ENCODE results near the gene MRPL33.

MRPL33 gene

GRCh38 chr2:27779417-27780055 is 8.0 kb downstream of the MRPL33 start:
- no peak overlapping the region for H3K4me3 ChIP-seq (replicated peaks; ENCODE audit: low read depth, low read length)
- TF ChIP-seq, protein P1, sequence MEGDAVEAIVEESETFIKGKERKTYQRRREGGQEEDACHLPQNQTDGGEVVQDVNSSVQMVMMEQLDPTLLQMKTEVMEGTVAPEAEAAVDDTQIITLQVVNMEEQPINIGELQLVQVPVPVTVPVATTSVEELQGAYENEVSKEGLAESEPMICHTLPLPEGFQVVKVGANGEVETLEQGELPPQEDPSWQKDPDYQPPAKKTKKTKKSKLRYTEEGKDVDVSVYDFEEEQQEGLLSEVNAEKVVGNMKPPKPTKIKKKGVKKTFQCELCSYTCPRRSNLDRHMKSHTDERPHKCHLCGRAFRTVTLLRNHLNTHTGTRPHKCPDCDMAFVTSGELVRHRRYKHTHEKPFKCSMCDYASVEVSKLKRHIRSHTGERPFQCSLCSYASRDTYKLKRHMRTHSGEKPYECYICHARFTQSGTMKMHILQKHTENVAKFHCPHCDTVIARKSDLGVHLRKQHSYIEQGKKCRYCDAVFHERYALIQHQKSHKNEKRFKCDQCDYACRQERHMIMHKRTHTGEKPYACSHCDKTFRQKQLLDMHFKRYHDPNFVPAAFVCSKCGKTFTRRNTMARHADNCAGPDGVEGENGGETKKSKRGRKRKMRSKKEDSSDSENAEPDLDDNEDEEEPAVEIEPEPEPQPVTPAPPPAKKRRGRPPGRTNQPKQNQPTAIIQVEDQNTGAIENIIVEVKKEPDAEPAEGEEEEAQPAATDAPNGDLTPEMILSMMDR (IDR thresholded peaks at IDR 0.05; ENCODE audit: low read length, missing control alignments): no peak
- peak; percentile 78 for DNase-seq (ENCODE audit: low read depth)

GRCh38 chr2:27781496-27781895 is 10.0 kb downstream of the MRPL33 start:
- DNase-seq (ENCODE audit: low read depth): no peak
- H3K4me3 ChIP-seq (replicated peaks; ENCODE audit: low read depth, low read length): no peak overlapping the region
- TF ChIP-seq, protein P1 (IDR thresholded peaks at IDR 0.05; ENCODE audit: low read length, missing control alignments): no peak

GRCh38 chr2:27782701-27783100 is 11.2 kb downstream of the MRPL33 start:
- TF ChIP-seq, protein P1 (IDR thresholded peaks at IDR 0.05; ENCODE audit: low read length, missing control alignments): no peak
- no peak for DNase-seq (ENCODE audit: low read depth)
- no peak overlapping the region for H3K4me3 ChIP-seq (replicated peaks; ENCODE audit: low read depth, low read length)

DNA sequence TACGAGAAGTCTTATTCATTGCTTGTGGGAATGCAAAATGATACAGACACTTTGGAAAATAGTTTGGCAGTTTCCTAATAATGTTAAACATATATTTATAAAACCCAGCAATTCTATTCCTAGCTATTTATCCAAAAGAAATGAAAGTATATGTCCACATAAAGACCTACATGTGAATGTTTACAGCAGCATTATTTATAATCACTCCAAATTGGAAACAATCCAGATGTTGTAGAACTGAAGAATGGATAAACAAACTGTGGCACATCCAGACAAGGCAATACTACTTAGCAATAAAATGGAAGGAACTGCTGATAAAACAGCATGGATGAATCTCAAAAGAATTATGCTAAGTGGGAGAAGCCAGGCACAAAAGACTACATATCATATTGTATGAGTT is 19.3 kb downstream of the MRPL33 start:
- H3K4me3 ChIP-seq (replicated peaks; ENCODE audit: low read depth, low read length): no peak overlapping the region
- DNase-seq (ENCODE audit: low read depth): no peak
- TF ChIP-seq, protein P1 (IDR thresholded peaks at IDR 0.05; ENCODE audit: low read length, missing control alignments): no peak

GRCh38 chr2:27792759-27793158 is 21.2 kb downstream of the MRPL33 start:
- peak; percentile 39 for DNase-seq (ENCODE audit: low read depth)
- TF ChIP-seq, protein P1 (IDR thresholded peaks at IDR 0.05; ENCODE audit: low read length, missing control alignments): no peak
- H3K4me3 ChIP-seq (replicated peaks; ENCODE audit: low read depth, low read length): no peak overlapping the region

DNA sequence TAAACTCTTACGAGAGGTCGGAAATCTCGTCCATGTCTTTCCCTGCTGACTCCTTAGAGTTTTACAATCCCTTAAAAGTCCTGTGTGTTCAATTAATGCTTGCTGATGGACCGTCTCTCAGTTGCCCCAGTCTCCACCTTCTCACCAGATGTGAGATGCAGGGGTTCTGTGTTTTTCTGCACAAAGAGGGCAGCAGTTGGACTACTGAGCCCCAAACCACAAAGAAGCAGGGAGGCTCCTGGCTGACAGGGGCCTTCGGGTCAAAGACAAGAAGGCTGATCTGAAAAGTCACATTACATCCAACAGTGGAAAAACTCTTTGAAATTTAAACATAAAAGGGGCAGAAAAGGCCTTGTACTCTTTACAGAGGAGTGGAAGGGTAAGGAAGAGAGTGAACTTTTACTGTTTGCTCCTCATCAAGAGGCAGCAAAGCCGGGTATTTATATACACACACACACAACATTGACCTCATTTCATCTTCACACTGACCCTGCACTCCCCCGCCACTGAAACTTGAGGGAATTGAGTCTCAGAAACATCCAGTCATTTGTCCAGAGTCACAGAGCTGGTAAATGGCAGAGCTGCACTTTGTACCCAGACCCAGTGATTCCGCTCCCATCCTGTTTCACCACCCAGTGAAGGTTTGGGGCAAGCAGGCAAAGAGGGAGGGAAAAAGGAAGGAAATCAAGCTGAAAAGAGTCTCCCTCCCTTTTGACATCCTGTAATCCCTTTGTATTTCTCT is 23.7 kb downstream of the MRPL33 start:
- TF ChIP-seq, protein P1 (IDR thresholded peaks at IDR 0.05; ENCODE audit: low read length, missing control alignments): no peak
- H3K4me3 ChIP-seq (replicated peaks; ENCODE audit: low read depth, low read length): no peak overlapping the region
- no peak for DNase-seq (ENCODE audit: low read depth)

Measured in fibroblast of pulmonary artery (primary cell).